ENCODE results near the gene DGKZ.
A peak's percentile ranks its signal among the peaks of the same experiment; 100 is the strongest.

DGKZ gene

DNA sequence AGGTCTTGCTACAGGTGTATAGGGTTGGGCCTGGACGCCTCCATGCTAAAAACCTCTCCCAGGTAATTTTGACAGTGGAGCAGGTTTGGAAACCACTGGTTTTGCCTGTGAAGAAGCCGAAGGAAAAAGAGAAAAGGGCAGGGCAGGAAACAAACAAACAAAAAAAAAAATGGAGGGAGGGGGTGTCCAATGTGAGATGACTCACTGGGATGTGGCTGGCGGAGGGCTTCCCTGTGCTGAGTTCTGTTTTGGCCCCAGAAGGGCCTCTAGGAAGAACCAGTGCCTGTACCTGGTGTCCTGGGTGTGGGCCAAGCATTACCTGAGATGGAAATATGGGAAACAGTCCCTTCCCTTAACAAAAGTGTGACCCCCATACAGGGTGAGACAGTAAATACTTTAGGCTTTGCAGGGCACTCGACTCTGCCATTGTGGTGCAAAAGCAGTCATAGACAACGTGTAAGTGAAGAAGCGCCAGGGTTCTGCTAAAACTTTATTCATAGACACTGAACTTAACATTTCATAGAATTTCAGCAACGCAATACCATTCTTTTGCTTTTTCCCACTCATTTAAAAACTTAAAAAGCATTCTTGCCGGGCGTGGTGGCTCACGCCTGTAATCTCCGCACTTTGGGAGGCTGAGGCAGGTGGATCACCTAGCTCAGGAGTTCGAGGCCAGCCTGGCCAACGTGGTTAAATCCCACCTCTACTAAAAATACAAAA lies 9.5 kb upstream of the DGKZ start:
- no peak overlapping the region for H3K4me3 ChIP-seq (replicated peaks; ENCODE audit: insufficient read depth, low read length)
- H3K27ac ChIP-seq (replicated peaks) = no peak overlapping the region
- H3K27me3 ChIP-seq (ENCODE audit: insufficient read depth, poor library complexity, severe bottlenecking) = no peaks in the 10 kb centered on the region
- no peak for DNase-seq (ENCODE audit: low read depth in 1 of 2, low spot score in 1 of 2)
- TF ChIP-seq, protein P1, sequence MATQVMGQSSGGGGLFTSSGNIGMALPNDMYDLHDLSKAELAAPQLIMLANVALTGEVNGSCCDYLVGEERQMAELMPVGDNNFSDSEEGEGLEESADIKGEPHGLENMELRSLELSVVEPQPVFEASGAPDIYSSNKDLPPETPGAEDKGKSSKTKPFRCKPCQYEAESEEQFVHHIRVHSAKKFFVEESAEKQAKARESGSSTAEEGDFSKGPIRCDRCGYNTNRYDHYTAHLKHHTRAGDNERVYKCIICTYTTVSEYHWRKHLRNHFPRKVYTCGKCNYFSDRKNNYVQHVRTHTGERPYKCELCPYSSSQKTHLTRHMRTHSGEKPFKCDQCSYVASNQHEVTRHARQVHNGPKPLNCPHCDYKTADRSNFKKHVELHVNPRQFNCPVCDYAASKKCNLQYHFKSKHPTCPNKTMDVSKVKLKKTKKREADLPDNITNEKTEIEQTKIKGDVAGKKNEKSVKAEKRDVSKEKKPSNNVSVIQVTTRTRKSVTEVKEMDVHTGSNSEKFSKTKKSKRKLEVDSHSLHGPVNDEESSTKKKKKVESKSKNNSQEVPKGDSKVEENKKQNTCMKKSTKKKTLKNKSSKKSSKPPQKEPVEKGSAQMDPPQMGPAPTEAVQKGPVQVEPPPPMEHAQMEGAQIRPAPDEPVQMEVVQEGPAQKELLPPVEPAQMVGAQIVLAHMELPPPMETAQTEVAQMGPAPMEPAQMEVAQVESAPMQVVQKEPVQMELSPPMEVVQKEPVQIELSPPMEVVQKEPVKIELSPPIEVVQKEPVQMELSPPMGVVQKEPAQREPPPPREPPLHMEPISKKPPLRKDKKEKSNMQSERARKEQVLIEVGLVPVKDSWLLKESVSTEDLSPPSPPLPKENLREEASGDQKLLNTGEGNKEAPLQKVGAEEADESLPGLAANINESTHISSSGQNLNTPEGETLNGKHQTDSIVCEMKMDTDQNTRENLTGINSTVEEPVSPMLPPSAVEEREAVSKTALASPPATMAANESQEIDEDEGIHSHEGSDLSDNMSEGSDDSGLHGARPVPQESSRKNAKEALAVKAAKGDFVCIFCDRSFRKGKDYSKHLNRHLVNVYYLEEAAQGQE (IDR thresholded peaks at IDR 0.05; ENCODE audit: insufficient replicate concordance, low read depth) = no peak
- TF ChIP-seq, protein P2, sequence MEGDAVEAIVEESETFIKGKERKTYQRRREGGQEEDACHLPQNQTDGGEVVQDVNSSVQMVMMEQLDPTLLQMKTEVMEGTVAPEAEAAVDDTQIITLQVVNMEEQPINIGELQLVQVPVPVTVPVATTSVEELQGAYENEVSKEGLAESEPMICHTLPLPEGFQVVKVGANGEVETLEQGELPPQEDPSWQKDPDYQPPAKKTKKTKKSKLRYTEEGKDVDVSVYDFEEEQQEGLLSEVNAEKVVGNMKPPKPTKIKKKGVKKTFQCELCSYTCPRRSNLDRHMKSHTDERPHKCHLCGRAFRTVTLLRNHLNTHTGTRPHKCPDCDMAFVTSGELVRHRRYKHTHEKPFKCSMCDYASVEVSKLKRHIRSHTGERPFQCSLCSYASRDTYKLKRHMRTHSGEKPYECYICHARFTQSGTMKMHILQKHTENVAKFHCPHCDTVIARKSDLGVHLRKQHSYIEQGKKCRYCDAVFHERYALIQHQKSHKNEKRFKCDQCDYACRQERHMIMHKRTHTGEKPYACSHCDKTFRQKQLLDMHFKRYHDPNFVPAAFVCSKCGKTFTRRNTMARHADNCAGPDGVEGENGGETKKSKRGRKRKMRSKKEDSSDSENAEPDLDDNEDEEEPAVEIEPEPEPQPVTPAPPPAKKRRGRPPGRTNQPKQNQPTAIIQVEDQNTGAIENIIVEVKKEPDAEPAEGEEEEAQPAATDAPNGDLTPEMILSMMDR (IDR thresholded peaks at IDR 0.05; ENCODE audit: insufficient read depth, low read length) = no peak
- TF ChIP-seq POLR2AphosphoS5 (IDR thresholded peaks at IDR 0.05; ENCODE audit: low read depth) (no peak), GABPA (IDR thresholded peaks at IDR 0.05; ENCODE audit: low read depth) (no peak), SPI1 (IDR thresholded peaks at IDR 0.05; ENCODE audit: borderline replicate concordance, low read depth) (no peak)

DNA sequence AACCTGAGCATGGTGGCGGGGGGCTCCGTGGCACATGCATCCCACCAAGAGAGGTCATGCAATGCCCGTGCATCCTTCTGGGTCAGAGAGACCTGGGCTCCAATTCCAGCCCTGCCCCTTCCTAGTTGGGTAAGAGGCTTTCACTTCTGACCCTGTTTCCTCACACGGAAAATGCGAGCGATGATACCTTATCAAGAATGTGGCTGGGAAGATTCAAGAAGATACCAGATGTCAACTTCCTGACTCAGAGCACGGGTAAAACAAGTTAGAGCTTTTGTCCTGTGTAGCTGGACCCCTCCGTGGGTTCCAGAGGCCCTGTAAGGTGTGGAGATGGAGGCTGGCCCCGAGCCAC lies 8.7 kb upstream of the DGKZ start:
- no peak for DNase-seq (ENCODE audit: low read depth in 1 of 2, low spot score in 1 of 2)
- TF ChIP-seq, protein P1 (IDR thresholded peaks at IDR 0.05; ENCODE audit: insufficient replicate concordance, low read depth) = no peak
- no peak for TF ChIP-seq SPI1 (IDR thresholded peaks at IDR 0.05; ENCODE audit: borderline replicate concordance, low read depth)
- no peak for TF ChIP-seq POLR2AphosphoS5 (IDR thresholded peaks at IDR 0.05; ENCODE audit: low read depth)
- TF ChIP-seq, protein P2 (IDR thresholded peaks at IDR 0.05; ENCODE audit: insufficient read depth, low read length) = no peak
- TF ChIP-seq GABPA (IDR thresholded peaks at IDR 0.05; ENCODE audit: low read depth) = no peak
- Histone ChIP-seq H3K27ac (replicated peaks) (peak overlapping the region; percentile 32), H3K4me3 (replicated peaks; ENCODE audit: insufficient read depth, low read length) (no peak overlapping the region), H3K27me3 (ENCODE audit: insufficient read depth, poor library complexity, severe bottlenecking) (no peaks in the 10 kb centered on the region)

DNA sequence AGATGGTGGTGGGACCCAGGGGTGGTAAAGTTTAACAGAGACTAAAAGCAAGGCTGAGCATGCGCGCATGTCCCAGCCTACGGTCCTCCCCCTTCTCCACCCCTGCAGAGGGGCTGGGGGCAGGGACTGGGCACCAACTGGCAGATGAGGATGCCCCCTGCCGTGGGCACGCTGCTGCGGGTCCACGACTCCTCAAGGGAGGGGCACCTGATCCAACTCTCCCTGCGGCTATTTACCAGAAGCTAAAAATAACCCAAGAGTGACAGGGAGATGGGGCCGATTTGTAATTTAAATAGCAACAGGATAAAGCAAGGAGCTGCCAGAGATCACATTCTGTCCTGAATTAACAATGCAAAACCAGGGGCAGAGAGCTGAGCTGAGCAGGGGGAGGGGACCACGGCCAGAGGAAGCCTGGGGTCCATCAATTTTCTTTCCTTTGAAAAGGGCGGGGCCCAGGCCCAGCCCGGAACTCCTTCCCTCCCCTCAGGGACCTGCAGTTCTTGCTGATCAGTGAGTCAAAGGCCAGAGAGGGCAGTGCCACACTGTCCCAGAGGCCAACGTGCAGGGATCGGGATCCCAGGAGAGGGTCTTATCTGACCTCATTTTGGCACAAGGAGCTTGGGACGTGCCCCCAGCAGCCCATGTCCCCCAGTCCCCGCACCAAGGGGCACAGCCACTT lies 8.1 kb upstream of the DGKZ start:
- no peaks in the 10 kb centered on the region for H3K27me3 ChIP-seq (ENCODE audit: insufficient read depth, poor library complexity, severe bottlenecking)
- peak overlapping the region; percentile 32 for H3K27ac ChIP-seq (replicated peaks)
- H3K4me3 ChIP-seq (replicated peaks; ENCODE audit: insufficient read depth, low read length) = no peak overlapping the region
- DNase-seq (ENCODE audit: low read depth in 1 of 2, low spot score in 1 of 2) = no peak
- no peak for TF ChIP-seq GABPA (IDR thresholded peaks at IDR 0.05; ENCODE audit: low read depth)
- TF ChIP-seq, protein P2 (IDR thresholded peaks at IDR 0.05; ENCODE audit: insufficient read depth, low read length) = no peak
- TF ChIP-seq SPI1 (IDR thresholded peaks at IDR 0.05; ENCODE audit: borderline replicate concordance, low read depth) = no peak
- no peak for TF ChIP-seq POLR2AphosphoS5 (IDR thresholded peaks at IDR 0.05; ENCODE audit: low read depth)
- TF ChIP-seq, protein P1 (IDR thresholded peaks at IDR 0.05; ENCODE audit: insufficient replicate concordance, low read depth) = no peak

All from HL-60 (cell line).